PC-3 (cell line): ENCODE measurements around the gene MCM3. TPM values are rescaled to one million over a fixed set of nuclear protein-coding genes. Genes with fewer than 3 reads are reported as not detected.

ENCODE experiments used
- ATAC-seq: fragments of 200-7000 bp; cut with Tn5 transposase; 2 replicates; pipeline ENCODE4 v1.9.1; 2020; ENCODE audit warnings: mild to moderate bottlenecking, moderate library complexity
- BruUV-seq: library from RNA; stranded (reverse); fragments of 400-500 nt; replicated peaks from 2 replicates; lab custom pipeline; 2021; lab: Mats Ljungman, UMichigan
- CTCF ChIA-PET: fragments of 300-600 bp; sonication (Branson Sonifier 250); formaldehyde crosslinking; loops from one replicate; lab custom pipeline; 2022; ENCODE audit warnings: antibody characterized with exemption; lab: Charles Lee
- POLR2A ChIA-PET: fragments of 300-600 bp; sonication (Branson Sonifier 250); formaldehyde crosslinking; loops from one replicate; lab custom pipeline; 2022; ENCODE audit warnings: antibody characterized with exemption; ENCODE audit not compliant: unreplicated experiment; lab: Charles Lee
- DNase-seq: peaks from one replicate; pipeline ENCODE4 v3.0.0-alpha.2; 2015
- H2AFZ ChIP-seq: fragments of 300-600 bp; sonication (generic); 2 replicates; pipeline ENCODE4 v1.6.0; 2016; ENCODE audit warnings: antibody characterized with exemption, low read length
- H3F3A ChIP-seq: fragments of 300-600 bp; sonication (generic); one replicate; pipeline ENCODE4 v1.6.0; 2017; ENCODE audit warnings: antibody characterized with exemption, low read length, control low read depth, mild to moderate bottlenecking; ENCODE audit not compliant: unreplicated experiment
- H3K27ac ChIP-seq: fragments of 300-600 bp; sonication (generic); 2 replicates; pipeline ENCODE4 v1.5.1; 2016; ENCODE audit warnings: mild to moderate bottlenecking, low read length
- H3K27me3 ChIP-seq: fragments of 300-600 bp; sonication (generic); 2 replicates; pipeline ENCODE4 v1.6.1; 2016; ENCODE audit warnings: low read length, mixed read lengths
- H3K36me3 ChIP-seq: fragments of 300-600 bp; sonication (generic); 2 replicates; pipeline ENCODE4 v1.6.1; 2016; ENCODE audit warnings: low read depth, mixed run types, low read length, mixed read lengths
- H3K4me1 ChIP-seq: fragments of 300-600 bp; sonication (generic); 2 replicates; pipeline ENCODE4 v1.5.1; 2016; ENCODE audit warnings: low read length; ENCODE audit not compliant: insufficient read depth
- H3K4me2 ChIP-seq: fragments of 300-600 bp; sonication (generic); 2 replicates; pipeline ENCODE4 v1.6.0; 2016; ENCODE audit warnings: low read length
- H3K4me3 ChIP-seq: fragments of 300-600 bp; sonication (generic); 2 replicates; pipeline ENCODE4 v1.5.1; 2016; ENCODE audit warnings: mild to moderate bottlenecking, low read length, mixed read lengths
- H3K79me2 ChIP-seq: fragments of 300-600 bp; sonication (generic); 2 replicates; pipeline ENCODE4 v1.6.1; 2017; ENCODE audit warnings: low read length, mixed read lengths
- H3K9ac ChIP-seq: fragments of 300-600 bp; sonication (generic); 2 replicates; pipeline ENCODE4 v1.6.0; 2016; ENCODE audit warnings: mild to moderate bottlenecking, low read length
- H3K9me2 ChIP-seq: fragments of 300-600 bp; sonication (generic); replicated peaks from 2 replicates; pipeline ENCODE4 v1.6.1; 2016; ENCODE audit warnings: mixed run types, low read length, mixed read lengths
- H3K9me3 ChIP-seq: fragments of 300-600 bp; sonication (generic); 2 replicates; pipeline ENCODE4 v1.6.1; 2016; ENCODE audit warnings: low read length, mixed read lengths
- H4K20me1 ChIP-seq: fragments of 300-600 bp; sonication (generic); 2 replicates; pipeline ENCODE4 v1.6.1; 2016; ENCODE audit warnings: low read length, mixed read lengths
- EZH2 ChIP-seq: fragments of 300-600 bp; sonication (generic); IDR thresholded peaks from one replicate; pipeline ENCODE4 v1.6.1; 2017; ENCODE audit warnings: antibody characterized with exemption, mild to moderate bottlenecking, low read length; ENCODE audit not compliant: unreplicated experiment
- EZH2phosphoT487 ChIP-seq: fragments of 300-600 bp; sonication (generic); IDR thresholded peaks from 2 replicates; pipeline ENCODE4 v1.6.1; 2018; ENCODE audit warnings: mild to moderate bottlenecking, antibody characterized with exemption, low read length, borderline replicate concordance
- intact Hi-C: fragments of 100-400 bp; cut with micrococcal nuclease; formaldehyde crosslinking; loops from 2 replicates; pipeline ENCODE4 v1.9.0; 2023
- total RNA-seq: library from RNA; depleted of rRNA; stranded (reverse); fragments of >200 nt; gene quantifications from 2 replicates; pipeline ENCODE4 v1.2.3, GENCODE V29; 2014
- TF ChIP-seq, protein P1 (sequence below): fragments of 300-600 bp; sonication (generic); conservative IDR thresholded peaks from 2 replicates; pipeline ENCODE4 v1.5.1; 2017; ENCODE audit warnings: antibody characterized with exemption, low read depth, mild to moderate bottlenecking, low read length

Gene MCM3
- total RNA-seq, 1 experiment from 2014 or later, result 201 TPM

DNA sequence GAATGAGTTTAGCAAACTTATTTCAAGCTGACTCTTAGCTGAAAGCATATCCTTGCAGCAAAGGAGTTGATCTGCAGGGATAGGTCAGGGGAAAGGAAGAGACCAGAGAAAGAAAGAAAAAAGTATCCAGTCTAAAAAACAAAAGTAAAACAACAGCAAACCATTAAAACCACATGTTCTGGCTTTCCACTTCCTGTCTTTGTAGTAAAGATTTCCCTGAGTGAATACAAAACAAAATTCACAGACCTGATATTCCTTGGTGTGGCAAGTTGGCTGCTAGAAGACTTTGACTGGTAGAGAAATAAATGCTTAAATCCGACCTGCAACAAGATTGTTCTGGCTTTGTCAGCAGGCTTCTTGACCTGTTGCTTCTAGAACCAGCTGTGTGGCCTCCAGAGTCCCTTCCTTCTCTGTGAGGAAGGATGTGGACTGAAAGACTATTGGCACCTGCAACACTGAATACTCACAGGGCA, 23.4 kb upstream of the MCM3 start:
- ChIA-PET POLR2A (no interaction called here), CTCF (no interaction called here)
- no peaks in the 10 kb centered on the region for H3K4me1 ChIP-seq
- peak overlapping the region; percentile 35; the same call in 1 of the 2 replicates for H2AFZ ChIP-seq
- H3K4me3 ChIP-seq, result no peak overlapping the region
- H3K4me2 ChIP-seq, result no peak overlapping the region
- TF ChIP-seq, protein P1, sequence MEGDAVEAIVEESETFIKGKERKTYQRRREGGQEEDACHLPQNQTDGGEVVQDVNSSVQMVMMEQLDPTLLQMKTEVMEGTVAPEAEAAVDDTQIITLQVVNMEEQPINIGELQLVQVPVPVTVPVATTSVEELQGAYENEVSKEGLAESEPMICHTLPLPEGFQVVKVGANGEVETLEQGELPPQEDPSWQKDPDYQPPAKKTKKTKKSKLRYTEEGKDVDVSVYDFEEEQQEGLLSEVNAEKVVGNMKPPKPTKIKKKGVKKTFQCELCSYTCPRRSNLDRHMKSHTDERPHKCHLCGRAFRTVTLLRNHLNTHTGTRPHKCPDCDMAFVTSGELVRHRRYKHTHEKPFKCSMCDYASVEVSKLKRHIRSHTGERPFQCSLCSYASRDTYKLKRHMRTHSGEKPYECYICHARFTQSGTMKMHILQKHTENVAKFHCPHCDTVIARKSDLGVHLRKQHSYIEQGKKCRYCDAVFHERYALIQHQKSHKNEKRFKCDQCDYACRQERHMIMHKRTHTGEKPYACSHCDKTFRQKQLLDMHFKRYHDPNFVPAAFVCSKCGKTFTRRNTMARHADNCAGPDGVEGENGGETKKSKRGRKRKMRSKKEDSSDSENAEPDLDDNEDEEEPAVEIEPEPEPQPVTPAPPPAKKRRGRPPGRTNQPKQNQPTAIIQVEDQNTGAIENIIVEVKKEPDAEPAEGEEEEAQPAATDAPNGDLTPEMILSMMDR, result no peak
- TF ChIP-seq EZH2 (no peak), EZH2phosphoT487 (no peak)
- H3K27me3 ChIP-seq, result no peaks in the 10 kb centered on the region
- no peaks in the 10 kb centered on the region for H3K79me2 ChIP-seq
- DNase-seq (no peak), ATAC-seq (no peak)
- no peaks in the 10 kb centered on the region for H4K20me1 ChIP-seq
- BruUV-seq, result no TSS peak
- H3F3A ChIP-seq, result no peaks in the 10 kb centered on the region
- intact Hi-C loops, result no loop called here
- H3K36me3 ChIP-seq, result no peaks in the 10 kb centered on the region
- H3K9me3 ChIP-seq, result no peaks in the 10 kb centered on the region
- H3K27ac ChIP-seq, result no peak overlapping the region
- H3K9ac ChIP-seq, result no peak overlapping the region
- no peaks in the 10 kb centered on the region for H3K9me2 ChIP-seq

DNA sequence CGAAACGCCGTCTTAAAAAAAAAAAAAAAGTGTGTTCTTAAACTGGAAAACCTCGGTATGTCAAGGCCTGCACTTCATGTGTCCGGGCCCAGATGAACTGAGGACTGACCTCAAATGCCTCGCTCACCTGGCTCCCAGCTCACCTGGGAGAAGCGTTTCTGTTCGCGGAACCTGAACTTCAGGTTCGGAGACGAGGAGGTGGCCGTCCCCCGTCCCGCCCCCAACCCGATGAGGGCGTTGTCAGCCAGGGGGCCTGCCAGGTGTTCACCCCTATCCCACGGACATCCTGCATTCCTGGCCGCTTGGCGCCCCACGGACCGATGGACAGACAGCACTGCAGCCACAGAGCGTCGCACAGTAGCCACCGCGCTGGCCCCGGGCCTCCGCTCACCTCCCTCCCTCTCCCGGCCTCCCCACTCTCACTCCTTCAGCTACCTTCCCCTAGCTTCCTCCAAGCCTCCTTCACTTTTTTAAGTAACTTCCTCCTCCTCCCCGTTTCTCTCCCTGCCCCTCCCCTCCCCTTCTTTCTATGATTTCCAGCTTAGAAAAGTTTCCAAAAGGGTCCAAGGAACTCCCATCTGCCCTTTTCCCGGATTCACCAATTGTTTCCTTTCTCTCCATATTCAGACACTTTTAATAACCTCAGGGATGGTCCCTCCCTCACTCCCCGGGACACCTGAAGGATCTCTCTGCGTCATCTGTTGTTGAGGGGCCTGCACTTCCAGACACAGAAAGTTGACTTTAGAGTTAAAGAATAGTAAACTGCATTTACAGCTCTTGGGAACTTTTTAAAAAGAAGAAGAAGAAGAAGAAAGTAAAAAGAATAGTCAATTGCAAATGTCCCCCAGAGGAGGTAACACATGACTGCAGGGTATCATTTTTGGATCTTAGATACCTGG, 22.7 kb upstream of the MCM3 start:
- no peaks in the 10 kb centered on the region for H3K4me1 ChIP-seq

More for the DNA sequence above, 22.7 kb upstream of the MCM3 start:
- DNase-seq (no peak), ATAC-seq (no peak)
- 0 out of 2 replicates have a peak overlapping the region, but pooled peaks have one; percentile 35 for H2AFZ ChIP-seq
- no peaks in the 10 kb centered on the region for H3K9me2 ChIP-seq
- CTCF ChIA-PET, result no interaction called here
- H3K4me3 ChIP-seq, result no peak overlapping the region
- no peaks in the 10 kb centered on the region for H3K27me3 ChIP-seq
- no peaks in the 10 kb centered on the region for H3K36me3 ChIP-seq
- H3K4me2 ChIP-seq, result no peak overlapping the region
- intact Hi-C loops, result no loop called here
- POLR2A ChIA-PET, result no interaction called here
- H3K9ac ChIP-seq, result no peak overlapping the region
- H3K9me3 ChIP-seq, result no peaks in the 10 kb centered on the region
- H4K20me1 ChIP-seq, result no peaks in the 10 kb centered on the region
- TF ChIP-seq EZH2phosphoT487 (no peak), EZH2 (no peak)
- TF ChIP-seq, protein P1, result no peak
- no TSS peak for BruUV-seq
- no peaks in the 10 kb centered on the region for H3K79me2 ChIP-seq
- H3F3A ChIP-seq, result no peaks in the 10 kb centered on the region
- H3K27ac ChIP-seq, result no peak overlapping the region
